Mammary epithelial cell (primary cell): ENCODE data around the gene COL4A1.

Source experiments
- EZH2 ChIP-seq: IDR thresholded peaks from 2 replicates; pipeline ENCODE4 v1.6.1; 2012; ENCODE audit warnings: low read length, inconsistent platforms, borderline replicate concordance
- TF ChIP-seq, protein P1 (sequence below), 2 donors: IDR thresholded peaks in 1 of 2; conservative IDR thresholded peaks in 1 of 2; 2 replicates each; pipeline ENCODE4 v1.5.1; 2011 to 2012; ENCODE audit warnings: inconsistent platforms in 2 of 2, low read length in 2 of 2, mild to moderate bottlenecking in 2 of 2, control low read depth in 1 of 2, low read depth in 1 of 2; ENCODE audit not compliant: insufficient read depth in 1 of 2; ENCODE audit errors: extremely low read depth in 1 of 2

DNA sequence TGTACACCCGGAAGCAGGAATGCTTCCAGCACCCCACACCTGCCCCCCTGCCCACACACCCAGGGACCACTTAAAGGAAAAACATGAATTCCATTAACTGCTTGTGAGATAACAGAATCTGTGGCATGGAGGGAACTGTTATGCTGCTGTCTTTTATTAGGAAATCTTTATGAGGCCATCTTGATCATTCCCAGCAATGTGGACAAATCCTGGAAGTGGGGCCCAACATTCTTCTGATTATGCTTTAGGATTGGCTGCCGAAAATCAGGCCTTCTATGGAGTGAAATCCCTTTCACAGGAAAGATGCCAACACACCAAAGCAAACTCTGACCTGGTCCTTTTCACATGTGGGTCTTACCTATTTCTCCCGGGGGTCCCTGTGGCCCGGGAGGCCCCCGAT, 114.5 kb downstream of the COL4A1 start:
- no peak for TF ChIP-seq EZH2
- TF ChIP-seq, protein P1, sequence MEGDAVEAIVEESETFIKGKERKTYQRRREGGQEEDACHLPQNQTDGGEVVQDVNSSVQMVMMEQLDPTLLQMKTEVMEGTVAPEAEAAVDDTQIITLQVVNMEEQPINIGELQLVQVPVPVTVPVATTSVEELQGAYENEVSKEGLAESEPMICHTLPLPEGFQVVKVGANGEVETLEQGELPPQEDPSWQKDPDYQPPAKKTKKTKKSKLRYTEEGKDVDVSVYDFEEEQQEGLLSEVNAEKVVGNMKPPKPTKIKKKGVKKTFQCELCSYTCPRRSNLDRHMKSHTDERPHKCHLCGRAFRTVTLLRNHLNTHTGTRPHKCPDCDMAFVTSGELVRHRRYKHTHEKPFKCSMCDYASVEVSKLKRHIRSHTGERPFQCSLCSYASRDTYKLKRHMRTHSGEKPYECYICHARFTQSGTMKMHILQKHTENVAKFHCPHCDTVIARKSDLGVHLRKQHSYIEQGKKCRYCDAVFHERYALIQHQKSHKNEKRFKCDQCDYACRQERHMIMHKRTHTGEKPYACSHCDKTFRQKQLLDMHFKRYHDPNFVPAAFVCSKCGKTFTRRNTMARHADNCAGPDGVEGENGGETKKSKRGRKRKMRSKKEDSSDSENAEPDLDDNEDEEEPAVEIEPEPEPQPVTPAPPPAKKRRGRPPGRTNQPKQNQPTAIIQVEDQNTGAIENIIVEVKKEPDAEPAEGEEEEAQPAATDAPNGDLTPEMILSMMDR (conservative IDR thresholded peaks at IDR 0.05 in 1 of 2, IDR thresholded peaks at IDR 0.05 in 1 of 2; ENCODE audit: extremely low read depth in 1 of 2, insufficient read depth in 1 of 2, low read depth in 1 of 2, low read length in 2 of 2), result no peak
